Mammary epithelial cell (primary cell): ENCODE measurements around the gene RALGPS1.

Experiments
- CTCF ChIP-seq, 2 donors: IDR thresholded peaks in 1 of 2; conservative IDR thresholded peaks in 1 of 2; 2 replicates each; pipeline ENCODE4 v1.5.1; 2011 to 2012; ENCODE audit warnings: inconsistent platforms in 2 of 2, low read length in 2 of 2, mild to moderate bottlenecking in 2 of 2, control low read depth in 1 of 2, low read depth in 1 of 2; ENCODE audit not compliant: insufficient read depth in 1 of 2; ENCODE audit errors: extremely low read depth in 1 of 2
- EZH2 ChIP-seq: IDR thresholded peaks from 2 replicates; pipeline ENCODE4 v1.6.1; 2012; ENCODE audit warnings: low read length, inconsistent platforms, borderline replicate concordance

- no peak for TF ChIP-seq CTCF (conservative IDR thresholded peaks at IDR 0.05 in 1 of 2, IDR thresholded peaks at IDR 0.05 in 1 of 2; ENCODE audit: extremely low read depth in 1 of 2, insufficient read depth in 1 of 2, low read depth in 1 of 2, low read length in 2 of 2)
- TF ChIP-seq EZH2, result no peak
Observed at GRCh38 chr9:127058645-127059021, 144.1 kb downstream of the RALGPS1 start.
